Natural killer cell (primary cell): Measurements from ENCODE around the gene RPAIN. TPM values are rescaled to one million over a fixed set of nuclear protein-coding genes. Genes with fewer than 3 reads are reported as not detected.
A peak's percentile ranks its signal among the peaks of the same experiment; 100 is the strongest.

ENCODE experiments used
- ATAC-seq, 3 donors: fragments of 150-1000 bp in 2 of 3; fragments of 200-7000 bp in 1 of 3; cut with Tn5 transposase; 1 replicate in 1 of 3; 2 replicates in 2 of 3; pipeline ENCODE4 v1.10.0; 2021; ENCODE audit warnings: mild to moderate bottlenecking in 2 of 3, moderate library complexity in 2 of 3
- DNase-seq, 2 donors: peaks; one replicate each; pipeline versions ENCODE4 v3.0.0 to v3.0.0-alpha.2; 2013 to 2021; ENCODE audit warnings: mixed read lengths in 1 of 2
- H3K27ac ChIP-seq: one replicate; pipeline ENCODE4 v1.5.1; 2013; ENCODE audit warnings: mild to moderate bottlenecking, low read length
- H3K27me3 ChIP-seq: one replicate; pipeline ENCODE4 v1.6.1; 2013; ENCODE audit warnings: low read length; ENCODE audit not compliant: control insufficient read depth, insufficient read depth
- H3K36me3 ChIP-seq: one replicate; pipeline ENCODE4 v1.6.1; 2013; ENCODE audit warnings: low read length; ENCODE audit not compliant: control insufficient read depth, insufficient read depth
- H3K4me1 ChIP-seq: one replicate; pipeline ENCODE4 v1.6.1; 2013; ENCODE audit warnings: low read length; ENCODE audit not compliant: control insufficient read depth, insufficient read depth
- H3K4me3 ChIP-seq: one replicate; pipeline ENCODE4 v1.5.1; 2013; ENCODE audit warnings: low read length
- H3K9me3 ChIP-seq: one replicate; pipeline ENCODE4 v1.6.1; 2013; ENCODE audit warnings: low read length; ENCODE audit not compliant: control insufficient read depth, insufficient read depth
- H3K27ac Mint-ChIP-seq, 2 donors: one replicate each; pipeline ENCODE4 v1.8.0; 2022; ENCODE audit warnings: mild to moderate bottlenecking in 2 of 2, mixed read lengths in 2 of 2, moderate library complexity in 1 of 2
- H3K27me3 Mint-ChIP-seq, 2 donors: one replicate each; pipeline ENCODE4 v1.8.0; 2022; ENCODE audit warnings: low read depth in 2 of 2, mixed read lengths in 2 of 2
- H3K36me3 Mint-ChIP-seq: one replicate; pipeline ENCODE4 v1.8.0; 2022; ENCODE audit warnings: mixed read lengths
- H3K4me1 Mint-ChIP-seq, 2 donors: one replicate each; pipeline ENCODE4 v1.8.0; 2022; ENCODE audit warnings: mixed read lengths in 2 of 2
- H3K4me3 Mint-ChIP-seq: one replicate; pipeline ENCODE4 v1.8.0; 2022; ENCODE audit warnings: mild to moderate bottlenecking, moderate library complexity, mixed read lengths
- H3K9me3 Mint-ChIP-seq, 2 donors: one replicate each; pipeline ENCODE4 v1.8.0; 2022; ENCODE audit warnings: mixed read lengths in 2 of 2
- WGBS: methylation state at CpG from one replicate; pipeline ENCODE4 v1.1.7; 2013; ENCODE audit warnings: missing lambda C conversion rate; ENCODE audit not compliant: insufficient coverage; 5-methylcytosine and 5-hydroxymethylcytosine counted together
- intact Hi-C: fragments of 100-400 bp; cut with micrococcal nuclease; formaldehyde crosslinking; loops from one replicate; pipeline ENCODE4 v1.14.2; 2022
- total RNA-seq, 4 donors: library from RNA; stranded (reverse); fragments of 120-200 nt in 1 of 4; gene quantifications; one replicate each; pipeline versions ENCODE4 v1.2.3 to v1.2.4, GENCODE V29; 2013 to 2022
- TF ChIP-seq, protein P1 (sequence below): fragments of 200-600 bp; IDR thresholded peaks from one replicate; pipeline ENCODE4 v1.8.0; 2022; ENCODE audit warnings: antibody characterized with exemption

Gene RPAIN
- total RNA-seq, 3 donors from 2014 or later (not counting 1 experiment from before 2014, with no cell fraction given): 61.8 to 87.7 (median 74.4) TPM

DNA sequence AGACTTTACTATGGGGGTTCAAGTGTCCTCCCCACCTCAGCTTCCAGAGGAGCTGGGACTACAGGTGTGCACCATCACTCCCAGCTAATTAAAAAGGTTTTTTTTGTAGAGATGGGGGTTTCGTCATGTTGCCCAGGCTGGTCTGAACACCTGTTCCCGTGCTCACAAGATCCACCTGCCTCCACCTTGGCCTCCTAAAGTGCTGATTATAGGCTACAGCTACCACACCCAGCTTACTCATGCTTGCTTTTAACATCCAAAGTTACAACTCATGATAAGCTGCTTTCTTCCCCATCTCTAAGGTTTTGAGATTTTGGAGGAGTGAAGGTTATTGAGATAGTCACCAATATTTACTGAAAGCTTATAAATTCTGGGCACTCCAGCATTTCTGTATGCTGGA is 3.1 kb upstream of the RPAIN start:
- H3K36me3 Mint-ChIP-seq: peaks cover 18% of the 10 kb centered on the region
- ATAC-seq: no peak
- no peaks in the 10 kb centered on the region for H3K27me3 Mint-ChIP-seq
- peak overlapping the region in 1 of 2 donors; percentile 43 for H3K27ac Mint-ChIP-seq
- TF ChIP-seq, protein P1, sequence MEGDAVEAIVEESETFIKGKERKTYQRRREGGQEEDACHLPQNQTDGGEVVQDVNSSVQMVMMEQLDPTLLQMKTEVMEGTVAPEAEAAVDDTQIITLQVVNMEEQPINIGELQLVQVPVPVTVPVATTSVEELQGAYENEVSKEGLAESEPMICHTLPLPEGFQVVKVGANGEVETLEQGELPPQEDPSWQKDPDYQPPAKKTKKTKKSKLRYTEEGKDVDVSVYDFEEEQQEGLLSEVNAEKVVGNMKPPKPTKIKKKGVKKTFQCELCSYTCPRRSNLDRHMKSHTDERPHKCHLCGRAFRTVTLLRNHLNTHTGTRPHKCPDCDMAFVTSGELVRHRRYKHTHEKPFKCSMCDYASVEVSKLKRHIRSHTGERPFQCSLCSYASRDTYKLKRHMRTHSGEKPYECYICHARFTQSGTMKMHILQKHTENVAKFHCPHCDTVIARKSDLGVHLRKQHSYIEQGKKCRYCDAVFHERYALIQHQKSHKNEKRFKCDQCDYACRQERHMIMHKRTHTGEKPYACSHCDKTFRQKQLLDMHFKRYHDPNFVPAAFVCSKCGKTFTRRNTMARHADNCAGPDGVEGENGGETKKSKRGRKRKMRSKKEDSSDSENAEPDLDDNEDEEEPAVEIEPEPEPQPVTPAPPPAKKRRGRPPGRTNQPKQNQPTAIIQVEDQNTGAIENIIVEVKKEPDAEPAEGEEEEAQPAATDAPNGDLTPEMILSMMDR: no peak
- Histone ChIP-seq H3K4me3 (no peak overlapping the region), H3K36me3 (peaks cover 42% of the 10 kb centered on the region), H3K4me1 (peaks cover 26% of the 10 kb centered on the region), H3K27me3 (no peaks in the 10 kb centered on the region), H3K27ac (no peak overlapping the region), H3K9me3 (no peaks in the 10 kb centered on the region)
- DNase-seq: no peak
- H3K9me3 Mint-ChIP-seq: no peaks in the 10 kb centered on the region
- WGBS: 91% methylated on average over 2 of the region's 2 CpGs
- H3K4me1 Mint-ChIP-seq: peaks cover 40% of the 10 kb centered on the region in 2 donors
- intact Hi-C loops: loop anchor here (5.0 kb wide), 1 partner anchor 470 kb away; the partner anchor contains the start of gene PFN1
- H3K4me3 Mint-ChIP-seq: peak overlapping the region; percentile 65

DNA sequence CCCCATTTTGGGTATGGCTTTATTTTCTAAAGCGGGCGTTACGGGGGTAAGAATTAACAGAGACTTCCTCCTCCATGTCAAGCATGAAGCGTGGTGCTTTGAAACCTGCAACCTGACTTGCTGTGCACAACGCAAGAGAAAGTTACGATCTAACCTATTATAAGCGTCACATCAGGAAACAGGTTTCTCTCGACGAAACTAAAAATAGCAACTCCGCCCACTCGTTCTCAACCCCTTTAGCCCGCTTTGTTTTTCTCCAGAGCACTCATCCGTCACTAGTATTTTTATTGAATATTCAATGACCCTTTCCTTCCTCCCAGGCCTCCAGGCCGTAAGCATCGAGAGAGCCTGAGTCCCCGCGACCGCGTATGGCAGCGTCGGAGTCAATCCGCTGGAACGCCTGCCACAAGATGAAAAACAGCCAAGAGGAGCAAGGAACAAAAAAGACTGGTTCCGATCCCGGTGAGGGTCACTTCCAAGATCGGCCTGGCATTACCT is 1.1 kb upstream of the RPAIN start:
- Mint-ChIP-seq H3K36me3 (no peaks in the 10 kb centered on the region), H3K27me3 (no peaks in the 10 kb centered on the region), H3K4me3 (peak overlapping the region; percentile 99), H3K9me3 (no peaks in the 10 kb centered on the region), H3K27ac (peak overlapping the region; percentile 97), H3K4me1 (peaks cover 25 to 27% of the 10 kb centered on the region in 2 donors)
- peak; percentile 40 to 89 for DNase-seq
- peak; percentile 33 to 61 (median 38) for ATAC-seq
- WGBS: under 1% methylated on average over 26 of the region's 26 CpGs
- TF ChIP-seq, protein P1: no peak
- Histone ChIP-seq H3K9me3 (no peaks in the 10 kb centered on the region), H3K4me1 (peaks cover 26% of the 10 kb centered on the region), H3K4me3 (peak overlapping the region; percentile 93), H3K27ac (peak overlapping the region; percentile 97), H3K27me3 (no peaks in the 10 kb centered on the region), H3K36me3 (peaks cover 38% of the 10 kb centered on the region)
- intact Hi-C loops: loop anchor here (1.0 to 5.0 kb wide), 4 partner anchors 20 to 472 kb away; partner anchors contain the start of genes C1QBP, DERL2, MIS12 and PFN1

DNA sequence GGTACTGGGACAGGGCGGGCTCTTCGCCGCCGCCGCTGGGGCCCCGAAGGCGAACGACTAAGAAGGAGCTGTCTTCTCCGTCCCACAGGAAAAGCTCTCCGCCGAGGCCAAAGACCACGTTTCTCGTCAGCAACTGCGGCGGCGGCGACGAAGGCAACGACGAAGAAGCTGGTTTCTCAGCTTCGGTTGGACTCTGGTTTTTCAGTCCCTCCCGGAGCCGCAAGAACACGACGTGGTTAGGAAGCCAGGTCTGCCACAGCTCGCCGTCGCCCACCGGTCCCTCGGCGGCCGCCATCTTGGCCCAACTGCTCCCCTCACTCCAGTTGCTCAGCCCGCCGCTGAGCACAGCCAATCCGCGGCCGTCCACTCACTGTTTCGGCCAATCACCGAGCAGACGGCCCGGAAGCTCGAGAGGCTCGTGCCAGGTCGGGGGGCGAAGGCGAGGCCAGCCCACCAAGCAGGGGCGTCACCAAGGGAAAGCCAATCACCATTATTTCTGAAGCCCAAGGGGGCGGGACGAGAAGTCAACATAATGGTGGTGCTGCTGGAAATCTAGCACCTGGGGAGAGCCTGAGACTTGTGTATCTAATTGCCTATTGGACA is 525 bp upstream of the RPAIN start, which contains the start of gene NUP88:
Gene NUP88 (minus strand): TSS at position 307 of the 603 bp plus-strand sequence. CDS start 12 bp downstream, at position 295.
- TF ChIP-seq, protein P1: no peak
- under 1% methylated on average over 49 of the region's 49 CpGs for WGBS
- Histone ChIP-seq H3K36me3 (peaks cover 37% of the 10 kb centered on the region), H3K4me3 (peak within 1 kb of the TSS; percentile 93), H3K27me3 (no peaks in the 10 kb centered on the region), H3K9me3 (no peaks in the 10 kb centered on the region), H3K27ac (peak within 1 kb of the TSS; percentile 97), H3K4me1 (peaks cover 26% of the 10 kb centered on the region)
- H3K27ac Mint-ChIP-seq: peak within 1 kb of the TSS; percentile 97
- H3K4me3 Mint-ChIP-seq: peak within 1 kb of the TSS; percentile 99
- no peaks in the 10 kb centered on the region for H3K9me3 Mint-ChIP-seq
- ATAC-seq: peak; percentile 87 to 96 (median 91)
- peaks cover 25 to 27% of the 10 kb centered on the region in 2 donors for H3K4me1 Mint-ChIP-seq
- no peaks in the 10 kb centered on the region for H3K36me3 Mint-ChIP-seq
- peak; percentile 95 to 98 for DNase-seq
- no peaks in the 10 kb centered on the region for H3K27me3 Mint-ChIP-seq
- intact Hi-C loops: loop anchor here (1.0 to 5.0 kb wide), 4 partner anchors 20 to 472 kb away; partner anchors contain the start of genes C1QBP, DERL2, MIS12 and PFN1
